Stimulated activated naive CD8-positive, alpha-beta T cell treated with anti-CD3 and anti-CD28 coated beads, Interleukin-15, Interleukin-2, amounts not matched to agents 100 ng/mL and 50 ng/mL, for 24 hours (primary cell): ENCODE measurements around the gene SLC25A29.

ENCODE experiments used
- H3K27ac Mint-ChIP-seq: one replicate; pipeline ENCODE4 v1.8.0; 2021; ENCODE audit warnings: mild to moderate bottlenecking, mixed read lengths
- H3K27me3 Mint-ChIP-seq: one replicate; pipeline ENCODE4 v1.8.0; 2021; ENCODE audit warnings: mixed read lengths
- H3K36me3 Mint-ChIP-seq: one replicate; pipeline ENCODE4 v1.8.0; 2021; ENCODE audit warnings: low read depth, mixed read lengths
- H3K4me1 Mint-ChIP-seq: one replicate; pipeline ENCODE4 v1.8.0; 2021; ENCODE audit warnings: low read depth, mixed read lengths
- H3K4me3 Mint-ChIP-seq: one replicate; pipeline ENCODE4 v1.8.0; 2021; ENCODE audit warnings: mild to moderate bottlenecking, mixed read lengths
- H3K9me3 Mint-ChIP-seq: one replicate; pipeline ENCODE4 v1.8.0; 2021; ENCODE audit warnings: mixed read lengths

Gene SLC25A29

GRCh38 chr14:100336618-100337530, 30.6 kb upstream of the SLC25A29 start:
- Mint-ChIP-seq H3K27ac (no peak overlapping the region), H3K9me3 (no peaks in the 10 kb centered on the region), H3K4me1 (peaks cover 18% of the 10 kb centered on the region), H3K36me3 (peaks cover 66% of the 10 kb centered on the region), H3K4me3 (no peak overlapping the region), H3K27me3 (no peaks in the 10 kb centered on the region)

- no peaks in the 10 kb centered on the region for H3K27me3 Mint-ChIP-seq
- H3K9me3 Mint-ChIP-seq = no peaks in the 10 kb centered on the region
- no peak overlapping the region for H3K27ac Mint-ChIP-seq
Observed at GRCh38 chr14:100334904-100335303, 28.7 kb upstream of the SLC25A29 start.

GRCh38 chr14:100333827-100334226, 27.6 kb upstream of the SLC25A29 start:
- Mint-ChIP-seq H3K9me3 (no peaks in the 10 kb centered on the region), H3K4me3 (no peak overlapping the region), H3K27ac (no peak overlapping the region), H3K27me3 (no peaks in the 10 kb centered on the region), H3K36me3 (peaks cover 42% of the 10 kb centered on the region), H3K4me1 (peaks cover 3% of the 10 kb centered on the region)

More at GRCh38 chr14:100334904-100335303, 28.7 kb upstream of the SLC25A29 start:
- H3K4me3 Mint-ChIP-seq = no peak overlapping the region
- peaks cover 5% of the 10 kb centered on the region for H3K4me1 Mint-ChIP-seq
- H3K36me3 Mint-ChIP-seq = peaks cover 48% of the 10 kb centered on the region

- peaks cover 38% of the 10 kb centered on the region for H3K36me3 Mint-ChIP-seq
- no peaks in the 10 kb centered on the region for H3K27me3 Mint-ChIP-seq
- H3K4me1 Mint-ChIP-seq = peaks cover 3% of the 10 kb centered on the region
- no peak overlapping the region for H3K27ac Mint-ChIP-seq
- no peaks in the 10 kb centered on the region for H3K9me3 Mint-ChIP-seq
- H3K4me3 Mint-ChIP-seq = no peak overlapping the region
Observed at GRCh38 chr14:100333311-100333710, 27.1 kb upstream of the SLC25A29 start.

DNA sequence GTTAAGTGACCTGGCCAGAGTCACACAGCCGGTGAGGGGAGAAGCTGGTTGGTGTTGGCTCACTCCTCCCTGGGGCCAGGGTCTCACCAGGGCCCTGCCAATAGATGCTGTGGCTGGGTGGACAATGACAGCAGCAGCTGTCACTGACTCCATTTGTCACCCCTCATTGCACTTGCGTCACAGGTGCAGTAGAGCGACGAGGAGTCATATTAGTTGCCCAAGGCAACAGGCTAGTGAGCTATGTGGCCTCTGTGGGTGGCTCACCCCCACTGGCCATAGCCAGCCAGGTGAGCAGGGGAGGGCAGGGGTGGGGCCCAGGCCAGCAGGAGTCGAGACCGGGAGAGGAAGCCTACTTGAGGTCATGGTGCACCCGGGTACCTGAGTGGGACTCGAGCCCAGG, 26.6 kb upstream of the SLC25A29 start:
- Mint-ChIP-seq H3K9me3 (no peaks in the 10 kb centered on the region), H3K27me3 (no peaks in the 10 kb centered on the region), H3K36me3 (peaks cover 32% of the 10 kb centered on the region), H3K4me1 (peaks cover 3% of the 10 kb centered on the region), H3K4me3 (no peak overlapping the region), H3K27ac (no peak overlapping the region)

DNA sequence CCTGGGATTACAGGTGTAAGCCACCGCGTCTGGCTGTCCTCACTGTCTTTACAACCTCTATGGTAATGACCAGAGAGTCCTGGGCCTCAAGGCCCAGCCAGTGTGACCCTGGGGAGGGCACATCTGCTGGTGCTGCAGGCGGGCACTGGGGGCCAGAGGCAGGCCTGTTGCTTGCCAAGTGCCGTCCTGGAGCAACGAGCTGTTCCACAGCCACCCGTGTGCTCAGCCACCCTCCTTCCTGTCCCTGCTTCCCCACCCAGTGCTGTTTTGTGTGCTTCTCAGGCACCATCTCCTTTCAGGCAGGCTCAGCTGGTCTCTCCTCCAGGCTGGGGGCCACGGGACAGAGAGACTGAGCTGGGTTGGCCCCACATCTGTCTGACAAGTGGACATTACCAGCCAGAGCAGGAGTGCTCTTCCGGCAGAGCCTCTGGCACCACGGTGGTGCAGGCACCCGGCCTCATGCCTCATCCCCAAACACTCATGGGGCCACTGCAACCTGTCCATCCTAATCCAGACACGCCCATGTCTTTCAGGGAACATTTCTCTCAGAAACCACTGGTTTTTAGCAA, 25.9 kb upstream of the SLC25A29 start:
- peaks cover 3% of the 10 kb centered on the region for H3K4me1 Mint-ChIP-seq
- H3K9me3 Mint-ChIP-seq = no peaks in the 10 kb centered on the region
- peaks cover 26% of the 10 kb centered on the region for H3K36me3 Mint-ChIP-seq
- no peak overlapping the region for H3K4me3 Mint-ChIP-seq
- H3K27me3 Mint-ChIP-seq = no peaks in the 10 kb centered on the region
- no peak overlapping the region for H3K27ac Mint-ChIP-seq

DNA sequence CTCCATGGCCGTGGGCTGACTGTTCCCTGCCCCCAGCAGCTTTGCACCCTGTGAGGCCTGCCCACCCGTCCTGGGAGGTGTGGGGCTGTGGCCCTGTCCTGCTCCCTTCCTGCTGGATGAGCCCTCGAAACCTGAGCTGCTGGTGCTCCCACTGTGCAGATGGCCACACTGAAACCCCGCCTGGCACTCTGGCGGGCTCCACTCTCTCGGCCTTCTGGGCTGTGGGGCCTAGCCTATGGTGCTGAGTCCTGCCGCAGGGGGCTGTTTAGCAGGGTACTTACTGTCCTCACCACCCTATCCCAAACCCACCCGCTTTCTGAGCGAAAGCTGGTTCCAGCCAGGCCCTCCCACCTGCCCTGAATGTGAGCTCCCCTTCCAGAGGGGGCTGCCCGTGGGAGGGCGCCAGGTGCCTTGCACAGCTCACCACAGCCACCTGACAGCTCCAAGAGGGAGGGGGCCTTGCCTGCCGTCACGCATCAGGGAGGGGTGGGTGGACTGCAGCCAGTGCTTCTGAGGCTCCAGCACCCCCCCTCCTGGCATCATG, 24.2 kb upstream of the SLC25A29 start:
- H3K27me3 Mint-ChIP-seq = no peaks in the 10 kb centered on the region
- H3K36me3 Mint-ChIP-seq = peaks cover 10% of the 10 kb centered on the region
- no peak overlapping the region for H3K4me3 Mint-ChIP-seq
- no peaks in the 10 kb centered on the region for H3K9me3 Mint-ChIP-seq
- no peak overlapping the region for H3K27ac Mint-ChIP-seq
- no peaks in the 10 kb centered on the region for H3K4me1 Mint-ChIP-seq

DNA sequence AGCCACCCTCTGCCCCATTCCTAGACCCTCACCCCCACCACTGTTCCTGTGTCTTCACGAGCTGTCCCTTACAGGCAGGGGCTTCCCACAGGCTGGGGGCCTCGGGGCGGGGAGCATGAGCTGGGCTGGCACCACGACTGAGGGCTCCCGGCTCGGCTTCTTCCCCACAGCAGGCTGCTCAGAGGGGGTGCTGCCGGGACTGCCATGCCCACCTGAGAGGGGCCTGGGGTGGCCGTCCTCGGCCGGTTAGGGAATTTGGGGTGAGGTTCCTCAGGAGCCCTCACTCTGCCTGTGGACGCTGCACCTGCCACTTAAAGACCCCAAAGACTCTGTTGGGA, 23.7 kb upstream of the SLC25A29 start:
- H3K27me3 Mint-ChIP-seq = no peaks in the 10 kb centered on the region
- no peaks in the 10 kb centered on the region for H3K4me1 Mint-ChIP-seq
- H3K9me3 Mint-ChIP-seq = no peaks in the 10 kb centered on the region
- H3K27ac Mint-ChIP-seq = no peak overlapping the region
- H3K36me3 Mint-ChIP-seq = peaks cover 7% of the 10 kb centered on the region
- H3K4me3 Mint-ChIP-seq = no peak overlapping the region

- H3K4me3 Mint-ChIP-seq = no peak overlapping the region
- no peaks in the 10 kb centered on the region for H3K9me3 Mint-ChIP-seq
- peaks cover 2% of the 10 kb centered on the region for H3K36me3 Mint-ChIP-seq
- no peak overlapping the region for H3K27ac Mint-ChIP-seq
- no peaks in the 10 kb centered on the region for H3K4me1 Mint-ChIP-seq
- no peaks in the 10 kb centered on the region for H3K27me3 Mint-ChIP-seq
Observed at GRCh38 chr14:100329233-100330006, 23.2 kb upstream of the SLC25A29 start.

- Mint-ChIP-seq H3K4me3 (no peak overlapping the region), H3K4me1 (no peaks in the 10 kb centered on the region), H3K27me3 (no peaks in the 10 kb centered on the region), H3K36me3 (no peaks in the 10 kb centered on the region), H3K9me3 (no peaks in the 10 kb centered on the region), H3K27ac (no peak overlapping the region)
Observed at GRCh38 chr14:100328495-100329163, 22.4 kb upstream of the SLC25A29 start.

DNA sequence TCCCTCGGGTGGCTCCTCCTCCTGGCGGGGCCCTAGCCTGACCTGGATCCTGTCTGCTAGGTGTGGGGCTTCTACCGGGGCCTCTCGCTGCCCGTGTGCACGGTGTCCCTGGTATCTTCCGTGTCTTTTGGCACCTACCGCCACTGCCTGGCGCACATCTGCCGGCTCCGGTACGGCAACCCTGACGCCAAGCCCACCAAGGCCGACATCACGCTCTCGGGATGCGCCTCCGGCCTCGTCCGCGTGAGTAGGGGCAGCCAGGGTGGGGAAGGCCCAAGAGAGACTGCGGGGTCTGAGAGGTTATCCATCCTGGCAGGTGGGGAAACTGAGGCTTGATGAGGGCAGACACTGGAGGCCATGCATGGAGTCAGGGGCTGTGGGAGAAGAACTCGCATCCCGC, 20.9 kb upstream of the SLC25A29 start:
- Mint-ChIP-seq H3K36me3 (no peaks in the 10 kb centered on the region), H3K9me3 (no peaks in the 10 kb centered on the region), H3K27ac (no peak overlapping the region), H3K27me3 (no peaks in the 10 kb centered on the region), H3K4me3 (no peak overlapping the region), H3K4me1 (no peaks in the 10 kb centered on the region)

DNA sequence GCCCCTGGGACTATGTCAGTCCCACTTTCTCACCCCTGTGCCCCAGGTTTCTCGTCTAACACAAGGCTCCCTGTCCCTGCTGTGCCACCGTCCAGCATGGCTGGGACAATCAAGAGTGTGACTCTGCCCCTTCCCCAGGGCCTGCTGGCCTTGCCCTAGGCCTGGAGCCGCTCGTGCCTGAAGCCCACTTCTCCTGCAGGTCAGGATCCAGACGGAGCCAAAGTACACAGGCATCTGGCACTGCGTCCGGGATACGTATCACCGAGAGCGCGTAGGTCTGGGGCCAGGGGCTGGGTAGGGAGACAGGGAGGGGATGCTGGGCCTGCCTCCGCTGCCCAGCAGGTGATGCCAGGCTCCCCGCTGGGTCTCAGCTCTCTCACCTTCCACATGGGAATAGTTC, 19.7 kb upstream of the SLC25A29 start:
- Mint-ChIP-seq H3K27me3 (no peaks in the 10 kb centered on the region), H3K36me3 (no peaks in the 10 kb centered on the region), H3K4me1 (no peaks in the 10 kb centered on the region), H3K4me3 (no peak overlapping the region), H3K27ac (no peak overlapping the region), H3K9me3 (no peaks in the 10 kb centered on the region)

- Mint-ChIP-seq H3K4me1 (no peaks in the 10 kb centered on the region), H3K9me3 (no peaks in the 10 kb centered on the region), H3K27ac (no peak overlapping the region), H3K4me3 (no peak overlapping the region), H3K36me3 (no peaks in the 10 kb centered on the region), H3K27me3 (no peaks in the 10 kb centered on the region)
Observed at GRCh38 chr14:100325231-100325632, 19.0 kb upstream of the SLC25A29 start.

- Mint-ChIP-seq H3K9me3 (no peaks in the 10 kb centered on the region), H3K4me3 (no peak overlapping the region), H3K27me3 (no peaks in the 10 kb centered on the region), H3K36me3 (no peaks in the 10 kb centered on the region), H3K27ac (no peak overlapping the region), H3K4me1 (peaks cover 5% of the 10 kb centered on the region)
Observed at GRCh38 chr14:100323942-100324307, 17.7 kb upstream of the SLC25A29 start.
